Measurements from ENCODE around the gene MAST4.

- TF ChIP-seq POLR2AphosphoS5 (IDR thresholded peaks at IDR 0.05; ENCODE audit: low read depth, low read length) (no peak), POLR2A (IDR thresholded peaks at IDR 0.05; ENCODE audit: low read depth, low read length) (no peak)
These were observed 453.9 kb downstream of the MAST4 start for GRCh38 chr5:67050125-67050524.

Measured in GM12892 (cell line).